Fibroblast of mammary gland (primary cell): ENCODE data around the gene PGA4.

Experiments
- DNase-seq: peaks from one replicate; pipeline ENCODE4 v3.0.0-alpha.2; 2010; ENCODE audit warnings: low read depth
- H3K4me3 ChIP-seq: 2 replicates; pipeline ENCODE4 v1.5.1; 2011; ENCODE audit warnings: low read depth, mild to moderate bottlenecking, low read length, moderate library complexity; ENCODE audit not compliant: control insufficient read depth
- TF ChIP-seq, protein P1 (sequence below): conservative IDR thresholded peaks from 2 replicates; pipeline ENCODE4 v1.5.1; 2011; ENCODE audit warnings: low read depth, low read length, inconsistent platforms; ENCODE audit not compliant: control insufficient read depth, insufficient read depth

PGA4 gene

DNA sequence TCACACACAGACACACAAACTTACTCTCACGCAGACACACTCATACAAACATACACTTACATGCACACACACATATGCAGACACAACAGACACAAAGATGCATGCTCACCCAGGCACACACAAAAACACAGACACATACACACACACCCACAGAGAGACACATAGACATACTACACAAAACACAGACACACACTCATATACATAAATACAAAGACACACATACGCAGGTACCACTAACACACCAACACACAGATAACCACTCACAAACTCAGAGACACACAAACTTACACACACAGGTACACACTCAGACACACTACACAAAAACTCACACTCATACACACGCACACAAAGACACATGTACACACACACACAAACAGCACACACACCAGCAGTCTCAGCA lies 50.6 kb downstream of the PGA4 start:
- no peak for DNase-seq
- TF ChIP-seq, protein P1, sequence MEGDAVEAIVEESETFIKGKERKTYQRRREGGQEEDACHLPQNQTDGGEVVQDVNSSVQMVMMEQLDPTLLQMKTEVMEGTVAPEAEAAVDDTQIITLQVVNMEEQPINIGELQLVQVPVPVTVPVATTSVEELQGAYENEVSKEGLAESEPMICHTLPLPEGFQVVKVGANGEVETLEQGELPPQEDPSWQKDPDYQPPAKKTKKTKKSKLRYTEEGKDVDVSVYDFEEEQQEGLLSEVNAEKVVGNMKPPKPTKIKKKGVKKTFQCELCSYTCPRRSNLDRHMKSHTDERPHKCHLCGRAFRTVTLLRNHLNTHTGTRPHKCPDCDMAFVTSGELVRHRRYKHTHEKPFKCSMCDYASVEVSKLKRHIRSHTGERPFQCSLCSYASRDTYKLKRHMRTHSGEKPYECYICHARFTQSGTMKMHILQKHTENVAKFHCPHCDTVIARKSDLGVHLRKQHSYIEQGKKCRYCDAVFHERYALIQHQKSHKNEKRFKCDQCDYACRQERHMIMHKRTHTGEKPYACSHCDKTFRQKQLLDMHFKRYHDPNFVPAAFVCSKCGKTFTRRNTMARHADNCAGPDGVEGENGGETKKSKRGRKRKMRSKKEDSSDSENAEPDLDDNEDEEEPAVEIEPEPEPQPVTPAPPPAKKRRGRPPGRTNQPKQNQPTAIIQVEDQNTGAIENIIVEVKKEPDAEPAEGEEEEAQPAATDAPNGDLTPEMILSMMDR: no peak

DNA sequence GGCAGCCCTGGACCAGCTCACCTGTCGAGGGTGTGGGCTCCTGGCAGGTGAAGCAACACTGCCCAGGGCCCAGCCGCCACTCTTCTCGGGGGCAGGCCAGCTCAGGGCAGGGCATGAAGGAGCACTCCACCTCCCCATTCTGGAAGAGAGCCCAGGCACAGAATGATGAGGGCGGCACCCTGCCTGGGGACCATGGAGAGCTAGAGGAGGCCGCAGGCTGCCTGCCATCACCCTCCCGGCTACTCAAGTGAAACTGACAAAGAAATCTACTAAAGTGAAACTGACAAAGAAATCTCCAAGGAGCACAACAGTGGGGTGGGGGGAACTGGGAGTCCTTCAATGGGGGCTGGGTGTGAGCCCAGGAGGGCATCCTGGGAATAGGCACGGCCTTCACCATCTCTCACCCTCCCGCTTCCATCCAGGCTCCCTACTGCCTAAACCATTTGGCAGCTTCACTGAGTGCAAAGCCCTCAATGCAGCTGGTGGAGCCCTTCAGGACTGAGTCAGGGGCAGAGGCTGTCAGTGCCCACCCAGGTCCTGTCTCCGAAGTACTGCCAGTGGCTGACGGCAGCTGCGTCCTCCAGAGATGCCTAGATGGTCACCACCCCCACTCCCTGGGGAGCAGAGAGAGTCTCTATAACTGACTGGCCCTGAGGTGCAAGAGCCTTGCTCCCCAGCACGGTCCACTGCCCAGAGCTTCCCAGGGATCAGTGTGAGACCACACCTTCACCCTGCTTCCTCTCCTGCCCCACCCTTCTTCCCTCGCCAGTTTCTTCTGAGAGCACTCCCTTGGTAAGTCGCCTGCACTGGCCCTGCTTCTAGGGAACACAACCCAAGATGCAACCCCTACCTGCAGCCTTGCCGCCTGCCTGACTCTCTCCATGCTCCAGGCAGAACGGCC lies 51.3 kb downstream of the PGA4 start:
- TF ChIP-seq, protein P1: no peak
- no peak for DNase-seq
- no peak overlapping the region for H3K4me3 ChIP-seq

More for the DNA sequence above, 50.6 kb downstream of the PGA4 start:
- no peak overlapping the region for H3K4me3 ChIP-seq

DNA sequence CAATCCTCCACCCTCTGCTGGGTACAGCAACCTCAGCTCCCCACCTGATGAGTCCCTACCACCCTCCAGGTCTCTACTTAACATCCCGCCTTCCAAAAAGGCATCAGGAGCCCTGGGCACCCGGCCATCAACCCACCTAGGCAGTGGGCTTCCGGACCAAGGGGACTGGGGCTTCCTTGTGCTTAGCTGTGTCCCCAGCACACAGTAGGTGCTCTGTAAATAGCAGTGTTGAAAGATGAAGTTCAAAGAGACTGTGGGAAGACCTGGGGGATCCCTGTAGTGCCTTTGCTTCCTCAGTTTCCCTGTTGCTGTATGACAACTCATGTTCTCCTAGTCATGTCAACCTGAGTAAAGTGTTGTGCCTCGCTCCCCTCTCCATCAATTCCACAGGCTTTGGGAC lies 51.9 kb downstream of the PGA4 start:
- H3K4me3 ChIP-seq: no peak overlapping the region
- no peak for DNase-seq
- TF ChIP-seq, protein P1: no peak

DNA sequence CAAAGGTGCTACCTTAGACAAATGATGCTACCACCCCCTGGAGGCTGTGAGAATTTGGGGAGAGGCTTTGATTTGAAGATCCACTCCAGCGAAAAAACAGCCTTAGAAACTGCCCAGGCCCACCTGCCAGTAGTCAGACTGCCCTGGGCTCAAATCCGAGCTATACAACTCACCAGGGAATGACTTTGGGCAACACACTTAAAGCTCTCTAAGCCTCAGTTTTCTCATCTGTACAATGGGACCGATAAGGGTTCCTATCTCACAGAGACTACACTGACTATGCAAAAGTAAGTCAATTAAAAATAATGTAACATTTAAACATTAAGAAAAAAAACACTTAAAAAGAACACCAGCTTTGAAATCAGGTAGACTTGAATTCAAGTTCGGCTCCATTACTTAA lies 53.0 kb downstream of the PGA4 start:
- H3K4me3 ChIP-seq: no peak overlapping the region
- TF ChIP-seq, protein P1: no peak
- no peak for DNase-seq

DNA sequence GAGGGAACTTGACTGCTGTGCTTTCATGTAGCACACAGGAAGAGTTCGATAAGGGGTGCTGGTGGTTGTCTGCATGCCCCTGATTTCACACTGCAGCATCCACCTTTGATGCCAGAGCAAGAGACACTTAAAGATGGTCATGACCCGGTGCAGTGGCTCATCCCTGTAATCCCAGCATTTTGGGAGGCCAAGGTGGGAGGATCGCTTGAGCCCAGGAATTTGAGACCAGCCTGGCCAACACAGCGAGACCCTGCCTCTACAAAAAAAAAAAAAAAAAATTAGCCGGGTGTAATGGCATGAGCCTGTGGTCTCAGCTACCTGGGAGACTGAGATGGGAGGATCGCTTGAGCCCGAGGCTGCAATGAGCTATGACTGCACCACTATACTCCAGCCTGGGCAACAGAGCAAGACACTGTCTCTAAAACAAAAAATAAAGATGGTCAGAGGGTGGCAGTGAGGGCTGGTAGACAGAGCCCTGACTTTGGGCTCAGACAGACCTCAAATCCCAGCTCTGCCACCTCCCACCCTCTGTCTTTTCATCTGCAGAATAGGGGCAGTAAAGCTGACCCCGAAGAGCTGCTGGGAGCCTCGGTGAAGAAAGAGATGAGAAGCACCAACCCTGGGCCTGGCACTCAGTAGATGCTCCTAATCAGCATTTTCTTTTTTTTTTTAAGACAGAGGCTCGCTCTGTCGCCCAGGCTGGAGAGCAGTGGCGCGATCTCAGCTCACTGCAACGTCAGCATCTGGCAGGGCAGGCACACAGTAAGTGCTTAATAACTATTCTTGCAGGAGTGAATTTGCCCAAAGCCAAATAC lies 55.2 kb downstream of the PGA4 start:
- TF ChIP-seq, protein P1: no peak
- no peak overlapping the region for H3K4me3 ChIP-seq

DNA sequence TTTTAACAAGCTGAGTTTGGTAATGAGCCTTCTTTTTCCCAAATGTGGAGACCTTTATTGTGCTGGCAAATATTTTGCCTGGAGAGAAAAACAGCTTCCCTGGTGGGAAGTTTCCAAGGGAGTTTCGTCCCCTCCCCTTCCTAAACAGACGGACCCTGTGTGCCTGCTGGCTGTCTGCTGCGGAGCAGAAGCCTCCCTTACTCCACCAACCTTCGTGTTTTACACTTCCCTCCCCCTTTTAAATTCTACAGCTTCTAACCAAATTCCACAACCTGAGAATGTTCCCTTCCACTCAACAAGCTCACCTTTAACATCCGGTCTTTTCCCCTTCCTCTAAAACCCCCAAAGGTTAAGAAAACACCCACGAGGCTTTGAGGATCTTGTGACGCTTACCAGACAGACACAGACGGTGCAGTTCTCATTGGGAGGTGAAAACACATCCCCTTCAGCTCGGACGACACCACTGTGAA lies 55.9 kb downstream of the PGA4 start:
- no peak overlapping the region for H3K4me3 ChIP-seq
- TF ChIP-seq, protein P1: no peak
- no peak for DNase-seq

More for the DNA sequence above, 55.2 kb downstream of the PGA4 start:
- DNase-seq: no peak
